Stimulated activated CD4-positive, alpha-beta T cell treated with anti-CD3 and anti-CD28 coated beads, TNF-alpha, amount 100 ng/mL, for 24 hours (primary cell): ENCODE data around the gene FAM83B.
"Not testable (repeated sequence)": the region's sequence is repeated elsewhere in the genome, so short reads cannot be mapped to it uniquely, and the experiment has no call there.

Experiments
- DNase-seq, 3 experiments: peaks; one replicate each; pipeline ENCODE4 v3.0.0-alpha.2; 2020; ENCODE audit warnings: low read depth in 3 of 3

FAM83B gene

GRCh38 chr6:54971825-54972224, 125.3 kb downstream of the FAM83B start:
- no peak for DNase-seq

DNA sequence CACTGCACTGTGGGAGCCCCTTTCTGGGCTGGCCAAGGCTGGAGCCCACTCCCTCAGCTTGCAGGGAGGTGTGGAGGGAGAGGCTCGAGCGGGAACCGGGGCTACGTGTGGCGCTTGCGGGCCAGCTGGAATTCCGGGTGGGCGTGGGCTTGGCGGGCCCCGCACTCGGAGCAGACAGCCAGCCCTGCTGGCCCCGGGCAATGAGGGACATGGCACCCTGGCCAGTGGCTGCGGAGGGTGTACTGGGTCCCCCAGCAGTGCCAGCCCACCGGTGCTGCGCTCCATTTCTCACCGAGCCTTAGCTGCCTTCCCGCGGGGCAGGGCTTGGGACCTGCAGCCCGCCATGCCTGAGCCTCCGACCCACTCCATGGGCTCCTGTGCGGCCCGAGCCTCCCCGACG, 132.6 kb downstream of the FAM83B start:
- not testable (repeated sequence) for DNase-seq

DNA sequence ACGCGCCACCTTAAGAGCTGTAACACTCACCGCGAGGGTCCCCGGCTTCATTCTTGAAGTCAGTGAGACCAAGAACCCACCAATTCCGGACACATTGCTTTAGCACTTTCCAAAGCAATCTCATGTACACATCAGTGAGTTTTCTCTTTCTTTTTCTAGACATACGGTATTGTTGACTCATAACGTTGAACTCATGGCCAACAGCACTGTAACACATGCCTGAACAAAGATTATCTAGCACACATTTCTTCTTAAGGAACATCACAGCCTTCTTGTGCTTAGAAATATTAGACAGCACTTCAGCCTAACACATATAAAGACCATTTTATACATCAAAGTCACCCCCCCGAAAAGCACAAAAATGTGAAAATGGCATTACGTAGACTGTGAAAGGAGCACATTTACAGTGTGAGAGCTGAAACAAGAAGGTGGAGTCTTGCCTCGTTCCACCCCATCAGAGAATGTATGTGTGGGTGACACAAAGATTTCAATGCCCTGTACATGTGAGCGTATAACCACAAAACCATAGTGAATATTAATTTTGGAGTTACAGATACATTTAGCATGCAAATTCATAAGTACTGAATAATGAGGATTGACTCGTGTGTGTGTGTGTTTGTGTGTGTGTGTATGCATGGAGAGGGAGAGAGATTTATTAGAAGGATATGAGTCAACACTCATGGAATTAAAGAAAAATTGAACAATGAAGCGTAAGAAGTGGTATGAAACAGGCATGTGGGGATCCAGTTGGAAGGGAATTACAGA, 134.1 kb downstream of the FAM83B start:
- DNase-seq = no peak

GRCh38 chr6:54981276-54981609, 134.7 kb downstream of the FAM83B start:
- no peak for DNase-seq

DNA sequence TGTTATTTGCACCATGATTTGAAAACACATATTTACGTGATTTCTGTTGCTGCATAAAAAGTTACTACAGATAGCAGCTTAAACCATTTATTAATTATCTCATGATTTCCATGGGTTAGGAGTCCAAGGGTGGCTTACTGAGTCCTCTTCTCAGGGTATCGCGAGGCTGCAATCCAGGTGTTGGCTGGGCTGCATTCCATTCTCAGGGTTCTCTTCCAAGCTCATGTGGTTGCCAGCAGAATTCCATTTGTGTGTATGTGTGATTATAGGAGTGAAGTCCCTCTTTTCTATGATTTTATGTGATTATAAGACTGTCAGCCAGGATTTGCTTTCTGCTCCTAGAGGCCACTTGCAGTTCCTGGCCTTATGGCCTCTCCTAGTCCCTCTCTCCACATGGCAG, 135.1 kb downstream of the FAM83B start:
- DNase-seq = no peak

- no peak for DNase-seq
Observed at GRCh38 chr6:54987633-54988290, 141.2 kb downstream of the FAM83B start.

DNA sequence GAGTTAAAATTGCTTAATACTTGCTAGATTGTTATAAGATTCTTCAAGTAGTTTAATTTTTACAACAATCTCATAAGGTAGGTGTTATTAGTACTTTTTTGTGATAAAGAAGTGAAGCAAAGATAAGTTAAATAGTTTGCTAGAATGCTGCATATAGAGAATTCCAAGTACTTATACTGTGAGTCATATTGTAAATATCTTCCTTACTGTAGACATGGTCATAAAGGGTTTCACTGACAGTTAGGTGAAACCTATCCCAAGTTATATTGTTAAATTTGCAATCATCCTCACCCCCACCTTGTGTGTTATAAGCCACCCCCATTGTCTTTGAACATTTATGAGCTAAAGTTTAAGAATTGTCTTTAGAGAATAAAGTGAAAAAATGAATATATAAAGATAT, 142.0 kb downstream of the FAM83B start:
- DNase-seq = no peak

DNA sequence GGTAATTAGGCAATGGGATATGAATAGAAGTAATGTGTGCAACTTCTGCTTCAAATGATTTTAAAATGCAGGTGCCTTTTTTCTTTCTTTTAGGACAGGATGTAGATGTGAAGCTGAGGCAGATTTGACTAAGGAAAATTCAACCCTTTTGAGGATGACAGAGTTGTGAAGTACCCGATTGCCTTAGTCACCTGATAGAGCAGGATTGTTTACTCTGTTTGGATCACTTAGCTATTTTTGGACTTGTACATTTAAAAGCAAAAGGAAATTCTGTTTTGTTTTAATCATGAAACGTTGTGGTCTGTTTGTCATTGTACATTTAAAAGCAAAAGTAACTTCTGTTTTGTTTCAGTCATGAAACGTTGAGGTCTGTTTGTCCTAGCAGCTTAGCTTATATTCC, 143.4 kb downstream of the FAM83B start:
- no peak for DNase-seq
